ENCODE data around the gene SYT1. TPM values are rescaled to one million over a fixed set of nuclear protein-coding genes. Genes with fewer than 3 reads are reported as not detected.

Gene SYT1
- total and polyA plus RNA-seq, 2 donors (not counting 1 experiment from before 2014, with no cell fraction given), result 0.60 to 1.3 TPM

DNA sequence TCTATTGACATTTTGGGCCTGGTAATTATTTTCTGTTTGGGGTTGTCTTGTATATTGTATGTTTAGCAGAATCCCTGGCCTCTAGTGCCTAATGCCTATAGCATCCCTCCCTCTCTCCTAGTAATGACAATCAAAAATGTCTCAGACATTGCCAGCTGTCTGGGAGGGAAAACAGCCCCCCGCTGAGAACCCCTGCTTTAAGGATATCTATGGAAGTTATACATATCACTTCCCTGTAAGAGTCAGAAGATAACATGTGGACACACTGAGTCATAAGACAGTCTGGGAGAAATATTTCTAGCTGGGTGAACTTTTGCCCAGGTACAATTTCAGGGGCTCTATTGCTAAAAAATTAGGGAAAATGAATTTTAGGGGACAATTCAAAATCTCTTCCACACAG lies 571.2 kb downstream of the SYT1 start:
- Mint-ChIP-seq H3K9me3 (ENCODE audit: insufficient read depth) (no peaks in the 10 kb centered on the region), H3K4me3 (no peak overlapping the region), H3K4me1 (peaks cover 3% of the 10 kb centered on the region), H3K27ac (no peak overlapping the region), H3K27me3 (peaks cover 6% of the 10 kb centered on the region)
- no peak overlapping the region for H3K4me3 ChIP-seq (ENCODE audit: control extremely low read depth in 1 of 5, extremely low read depth in 1 of 5, insufficient read depth in 1 of 5, low read depth in 2 of 5, low read length in 4 of 5)
- TF ChIP-seq EZH2 (IDR thresholded peaks at IDR 0.05; ENCODE audit: borderline replicate concordance, insufficient read depth, low read depth, low read length, poor library complexity, severe bottlenecking), result no peak
- TF ChIP-seq, protein P1, sequence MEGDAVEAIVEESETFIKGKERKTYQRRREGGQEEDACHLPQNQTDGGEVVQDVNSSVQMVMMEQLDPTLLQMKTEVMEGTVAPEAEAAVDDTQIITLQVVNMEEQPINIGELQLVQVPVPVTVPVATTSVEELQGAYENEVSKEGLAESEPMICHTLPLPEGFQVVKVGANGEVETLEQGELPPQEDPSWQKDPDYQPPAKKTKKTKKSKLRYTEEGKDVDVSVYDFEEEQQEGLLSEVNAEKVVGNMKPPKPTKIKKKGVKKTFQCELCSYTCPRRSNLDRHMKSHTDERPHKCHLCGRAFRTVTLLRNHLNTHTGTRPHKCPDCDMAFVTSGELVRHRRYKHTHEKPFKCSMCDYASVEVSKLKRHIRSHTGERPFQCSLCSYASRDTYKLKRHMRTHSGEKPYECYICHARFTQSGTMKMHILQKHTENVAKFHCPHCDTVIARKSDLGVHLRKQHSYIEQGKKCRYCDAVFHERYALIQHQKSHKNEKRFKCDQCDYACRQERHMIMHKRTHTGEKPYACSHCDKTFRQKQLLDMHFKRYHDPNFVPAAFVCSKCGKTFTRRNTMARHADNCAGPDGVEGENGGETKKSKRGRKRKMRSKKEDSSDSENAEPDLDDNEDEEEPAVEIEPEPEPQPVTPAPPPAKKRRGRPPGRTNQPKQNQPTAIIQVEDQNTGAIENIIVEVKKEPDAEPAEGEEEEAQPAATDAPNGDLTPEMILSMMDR (IDR thresholded peaks at IDR 0.05), result no peak
- DNase-seq (no peak), ATAC-seq (ENCODE audit: low read depth) (no peak)
- H3K9ac ChIP-seq (ENCODE audit: low read length), result no peak overlapping the region
- intact Hi-C loops (cut with micrococcal nuclease), result no loop called here
- H3K4me2 ChIP-seq (replicated peaks; ENCODE audit: low read depth, low read length, poor library complexity, severe bottlenecking), result no peak overlapping the region
- H3K79me2 ChIP-seq (ENCODE audit: control insufficient read depth, insufficient read depth, low read length), result no peaks in the 10 kb centered on the region
- no peaks in the 10 kb centered on the region for H4K20me1 ChIP-seq (ENCODE audit: control insufficient read depth, insufficient read depth, low read length, poor library complexity, severe bottlenecking)
- H2AFZ ChIP-seq (ENCODE audit: insufficient read depth, low read depth, low read length, poor library complexity, severe bottlenecking), result no peak overlapping the region
- H3K27me3 ChIP-seq (replicated peaks in 1 of 4; ENCODE audit: control extremely low read depth in 1 of 4, control insufficient read depth in 3 of 4, insufficient read depth in 4 of 4, low read length in 3 of 4), result no peaks in the 10 kb centered on the region
- ChIA-PET POLR2A (no interaction called here), CTCF (no interaction called here)
- no peak overlapping the region for H3K27ac ChIP-seq (ENCODE audit: low read length in 2 of 2)
- H3K4me1 ChIP-seq (ENCODE audit: control insufficient read depth in 2 of 2, insufficient read depth in 2 of 2, low read length in 2 of 2), result no peaks in the 10 kb centered on the region
- no peaks in the 10 kb centered on the region for H3K9me3 ChIP-seq (ENCODE audit: control extremely low read depth in 1 of 3, control insufficient read depth in 2 of 3, insufficient read depth in 1 of 3, low read length in 2 of 3)
- no peaks in the 10 kb centered on the region for H3K36me3 ChIP-seq (replicated peaks in 1 of 2; ENCODE audit: control extremely low read depth in 1 of 2, control insufficient read depth in 1 of 2, extremely low read depth in 1 of 2, insufficient read depth in 2 of 2, low read length in 1 of 2)
- no CpG with 5 or more reads among the region's 1 CpG for WGBS (ENCODE audit: insufficient coverage)

DNA sequence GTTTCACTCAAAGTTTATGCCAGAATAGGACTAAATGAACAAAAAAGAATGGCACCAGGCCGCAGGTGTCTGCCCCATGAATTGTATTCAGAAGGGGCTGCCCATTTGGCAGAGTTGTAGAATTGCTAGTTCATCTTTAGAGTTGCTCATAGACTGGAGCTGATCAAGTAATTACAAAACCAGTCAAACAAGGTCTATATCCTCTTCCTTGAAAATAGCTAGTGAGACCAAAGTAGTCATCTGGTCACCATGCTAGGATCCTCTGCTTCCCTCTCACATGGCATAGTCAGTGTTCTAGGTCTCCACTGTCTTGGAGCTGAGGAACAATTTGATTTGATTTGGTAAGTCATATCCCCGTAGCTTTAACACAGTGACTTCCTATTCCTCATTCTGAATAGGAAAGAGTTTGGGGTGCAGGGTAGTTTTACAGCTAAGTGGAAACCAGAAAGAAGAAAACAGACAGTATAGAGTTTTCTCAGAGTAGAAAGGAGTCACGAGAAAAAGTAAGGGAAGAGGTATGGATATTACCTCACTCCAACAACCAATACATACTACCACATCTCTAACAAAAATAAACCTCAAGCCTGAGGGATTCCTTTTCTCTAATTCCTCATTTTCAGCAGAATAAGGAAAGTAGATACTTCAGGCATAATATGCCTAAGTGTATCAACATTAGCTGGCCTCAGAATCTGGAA lies 574.1 kb downstream of the SYT1 start:
- no peaks in the 10 kb centered on the region for H3K27me3 ChIP-seq (replicated peaks in 1 of 4; ENCODE audit: control extremely low read depth in 1 of 4, control insufficient read depth in 3 of 4, insufficient read depth in 4 of 4, low read length in 3 of 4)
- no peaks in the 10 kb centered on the region for H3K36me3 ChIP-seq (replicated peaks in 1 of 2; ENCODE audit: control extremely low read depth in 1 of 2, control insufficient read depth in 1 of 2, extremely low read depth in 1 of 2, insufficient read depth in 2 of 2, low read length in 1 of 2)
- ChIA-PET POLR2A (no interaction called here), CTCF (no interaction called here)
- TF ChIP-seq, protein P1 (IDR thresholded peaks at IDR 0.05), result no peak
- no peak for TF ChIP-seq EZH2 (IDR thresholded peaks at IDR 0.05; ENCODE audit: borderline replicate concordance, insufficient read depth, low read depth, low read length, poor library complexity, severe bottlenecking)
- H3K9me3 Mint-ChIP-seq (ENCODE audit: insufficient read depth), result no peaks in the 10 kb centered on the region
- no peaks in the 10 kb centered on the region for H3K4me1 Mint-ChIP-seq
- H3K27ac Mint-ChIP-seq, result no peak overlapping the region
- no peak overlapping the region for H3K4me2 ChIP-seq (replicated peaks; ENCODE audit: low read depth, low read length, poor library complexity, severe bottlenecking)
- no peaks in the 10 kb centered on the region for H4K20me1 ChIP-seq (ENCODE audit: control insufficient read depth, insufficient read depth, low read length, poor library complexity, severe bottlenecking)
- ATAC-seq (ENCODE audit: low read depth) (no peak), DNase-seq (no peak)
- no peak overlapping the region for H3K4me3 ChIP-seq (ENCODE audit: control extremely low read depth in 1 of 5, extremely low read depth in 1 of 5, insufficient read depth in 1 of 5, low read depth in 2 of 5, low read length in 4 of 5)
- WGBS (ENCODE audit: insufficient coverage), result no CpG with 5 or more reads among the region's 3 CpGs
- H3K27me3 Mint-ChIP-seq, result peaks cover 6% of the 10 kb centered on the region
- intact Hi-C loops (cut with micrococcal nuclease), result no loop called here
- H3K27ac ChIP-seq (ENCODE audit: low read length in 2 of 2), result no peak overlapping the region
- H3K4me1 ChIP-seq (ENCODE audit: control insufficient read depth in 2 of 2, insufficient read depth in 2 of 2, low read length in 2 of 2), result no peaks in the 10 kb centered on the region
- H3K9me3 ChIP-seq (ENCODE audit: control extremely low read depth in 1 of 3, control insufficient read depth in 2 of 3, insufficient read depth in 1 of 3, low read length in 2 of 3), result no peaks in the 10 kb centered on the region
- H3K4me3 Mint-ChIP-seq, result no peak overlapping the region
- no peak overlapping the region for H3K9ac ChIP-seq (ENCODE audit: low read length)
- no peak overlapping the region for H2AFZ ChIP-seq (ENCODE audit: insufficient read depth, low read depth, low read length, poor library complexity, severe bottlenecking)
- H3K79me2 ChIP-seq (ENCODE audit: control insufficient read depth, insufficient read depth, low read length), result no peaks in the 10 kb centered on the region

All from B cell (primary cell).